ENCODE data around the gene GRID2.

Gene GRID2

GRCh38 chr4:93718233-93718632 lies 1414.5 kb downstream of the GRID2 start:
- no peak for DNase-seq

- DNase-seq, result no peak
These were observed 1415.8 kb downstream of the GRID2 start for GRCh38 chr4:93719552-93719951.

DNA sequence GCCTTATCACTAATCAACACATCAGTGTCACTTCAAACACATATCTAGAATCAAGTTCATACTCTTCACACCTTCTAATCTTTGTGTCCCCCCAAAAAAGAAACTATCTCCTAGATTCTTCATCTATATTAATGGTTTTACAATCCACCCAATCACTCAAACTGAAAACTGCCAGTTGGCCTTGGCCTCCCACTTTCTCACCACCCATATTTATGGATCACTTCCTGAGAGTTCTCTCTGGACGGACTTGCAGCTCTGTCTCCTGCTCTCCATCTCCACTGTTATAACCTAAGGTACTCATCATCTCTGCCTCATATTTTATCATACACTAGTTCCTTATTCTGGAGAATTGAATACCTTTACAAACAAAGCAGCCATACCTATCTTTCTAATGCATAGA lies 1418.7 kb downstream of the GRID2 start:
- DNase-seq, result no peak

DNA sequence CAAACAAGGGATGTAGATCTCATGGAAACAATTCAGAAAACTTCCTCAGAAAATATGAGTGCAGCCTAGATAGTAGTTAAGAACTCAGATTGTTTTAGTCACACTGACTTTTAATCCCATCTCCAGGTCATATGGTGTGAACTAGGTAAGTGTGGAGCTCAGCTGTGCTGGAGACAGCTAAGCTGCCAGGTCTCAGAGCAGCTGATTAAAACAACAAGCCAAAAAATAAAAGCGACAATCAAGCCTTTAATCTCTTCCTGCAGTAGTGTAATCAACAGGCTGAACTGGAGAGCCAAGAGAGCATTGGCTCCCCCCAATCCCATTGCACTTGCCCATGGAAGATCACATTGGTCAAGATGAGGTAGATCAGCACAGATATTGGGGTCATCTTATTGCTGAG lies 1426.5 kb downstream of the GRID2 start:
- DNase-seq, result no peak

DNA sequence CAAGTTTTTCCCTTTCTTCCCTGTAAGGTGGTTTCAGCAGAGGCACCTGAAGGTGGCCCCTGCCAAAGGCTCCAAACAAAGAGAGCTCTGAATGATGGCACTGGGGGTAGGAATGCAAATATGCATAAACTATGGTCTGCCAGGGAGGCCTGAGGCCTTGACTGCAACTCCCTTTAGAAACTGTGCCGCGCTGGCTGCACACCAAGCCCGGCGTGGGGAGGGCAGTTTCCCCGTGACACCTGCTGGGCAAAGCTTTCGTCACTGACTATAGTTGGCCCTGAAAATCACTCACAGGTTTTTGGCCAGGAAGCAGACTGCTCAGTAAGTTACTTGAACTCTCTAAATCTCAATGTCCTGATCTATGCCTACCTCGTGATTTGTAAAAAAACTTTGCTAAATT lies 1427.0 kb downstream of the GRID2 start:
- DNase-seq, result no peak

- DNase-seq, result no peak
These were observed 1427.7 kb downstream of the GRID2 start for GRCh38 chr4:93731456-93731855.

DNA sequence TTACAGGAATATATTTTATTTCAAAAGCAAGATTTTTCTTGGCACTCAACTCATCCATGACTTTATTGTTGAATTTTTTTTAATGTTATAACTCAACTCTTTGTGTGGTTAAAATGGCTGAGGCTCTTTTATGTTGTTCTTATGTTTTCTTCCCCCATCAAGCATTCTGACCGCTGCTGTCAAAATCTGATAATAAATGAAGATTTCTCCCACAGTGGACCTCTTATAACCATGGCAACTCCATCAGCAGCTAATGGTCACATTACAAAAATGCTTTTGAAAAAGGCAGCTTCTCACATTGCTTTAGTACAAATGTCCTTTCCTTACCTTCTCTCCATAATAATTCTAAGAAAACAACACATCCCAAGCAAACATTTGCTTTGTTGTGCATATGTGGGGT lies 1428.7 kb downstream of the GRID2 start:
- no peak for DNase-seq

- DNase-seq, result no peak
These were observed 1437.1 kb downstream of the GRID2 start for GRCh38 chr4:93740890-93741289.

- DNase-seq, result no peak
These were observed 1439.3 kb downstream of the GRID2 start for GRCh38 chr4:93743022-93743421.

- DNase-seq, result no peak
These were observed 1439.9 kb downstream of the GRID2 start for GRCh38 chr4:93743635-93744034.

- no peak for DNase-seq
These were observed 1441.2 kb downstream of the GRID2 start for GRCh38 chr4:93744961-93745360.

GRCh38 chr4:93746031-93746430 lies 1442.3 kb downstream of the GRID2 start:
- DNase-seq, result no peak

- DNase-seq, result no peak
These were observed 1443.5 kb downstream of the GRID2 start for GRCh38 chr4:93747220-93747619.

- no peak for DNase-seq
These were observed 1444.9 kb downstream of the GRID2 start for GRCh38 chr4:93748373-93749291.

DNA sequence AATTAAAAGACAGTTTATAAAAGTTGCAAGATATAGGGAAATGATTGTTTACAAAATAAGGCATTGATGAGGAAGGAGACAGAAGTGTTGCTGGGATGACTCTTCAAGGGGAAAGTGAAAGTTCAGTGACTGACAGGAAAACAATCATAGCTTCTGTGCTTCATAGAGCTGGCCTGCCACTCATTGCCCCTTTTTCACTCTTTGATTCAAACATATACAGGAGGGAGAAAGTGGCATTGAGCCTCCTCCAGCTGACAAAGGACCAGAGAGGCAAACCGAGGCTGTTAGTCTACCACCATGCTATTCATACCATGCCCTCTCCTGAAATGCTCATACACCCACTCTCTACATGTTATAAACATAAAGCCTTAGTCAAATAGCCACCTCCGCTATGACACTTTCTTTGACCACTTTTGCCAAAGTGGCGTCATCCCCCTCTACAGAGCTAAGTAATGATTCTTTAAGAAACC lies 1445.6 kb downstream of the GRID2 start:
- DNase-seq, result no peak

DNA sequence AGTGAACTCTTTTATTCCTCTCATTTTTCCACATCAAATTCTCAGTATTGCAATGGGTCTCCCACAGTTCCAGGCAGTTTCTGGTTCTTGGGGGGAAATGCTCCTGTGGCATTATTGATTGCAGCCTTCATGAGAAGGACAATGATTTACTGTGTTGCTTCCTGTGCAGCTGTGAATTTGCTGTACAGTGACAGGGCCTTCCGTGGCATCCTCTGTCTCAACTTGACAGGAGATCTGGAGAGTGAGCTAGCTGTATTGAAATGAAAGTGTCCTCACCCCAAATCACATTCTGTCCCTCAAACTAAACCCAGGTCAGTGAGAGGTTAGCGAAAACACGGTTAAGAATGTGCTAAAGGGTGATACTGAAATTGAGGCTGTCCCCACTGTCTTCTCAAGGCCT lies 1447.6 kb downstream of the GRID2 start:
- DNase-seq, result no peak

DNA sequence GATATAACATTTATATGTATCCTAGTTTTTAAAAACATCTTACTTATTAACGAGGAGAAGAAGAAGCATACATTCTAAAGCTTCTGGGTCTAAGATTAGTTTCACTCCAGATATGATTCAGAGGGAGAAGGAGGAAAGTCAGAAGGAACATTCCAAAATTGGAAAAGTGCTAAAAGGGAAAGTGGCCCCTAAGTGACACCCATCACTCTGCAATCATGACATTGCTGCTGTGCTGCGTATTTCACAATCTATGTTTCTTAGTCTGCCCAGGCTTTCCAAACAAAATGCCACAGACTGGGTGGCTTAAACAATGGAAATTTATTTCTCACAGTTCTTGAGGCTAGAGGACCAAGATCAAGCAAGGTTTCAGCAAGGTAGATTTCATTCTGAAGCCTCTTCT lies 1452.3 kb downstream of the GRID2 start:
- DNase-seq, result no peak

- DNase-seq, result no peak
These were observed 1455.7 kb downstream of the GRID2 start for GRCh38 chr4:93759506-93759905.

DNA sequence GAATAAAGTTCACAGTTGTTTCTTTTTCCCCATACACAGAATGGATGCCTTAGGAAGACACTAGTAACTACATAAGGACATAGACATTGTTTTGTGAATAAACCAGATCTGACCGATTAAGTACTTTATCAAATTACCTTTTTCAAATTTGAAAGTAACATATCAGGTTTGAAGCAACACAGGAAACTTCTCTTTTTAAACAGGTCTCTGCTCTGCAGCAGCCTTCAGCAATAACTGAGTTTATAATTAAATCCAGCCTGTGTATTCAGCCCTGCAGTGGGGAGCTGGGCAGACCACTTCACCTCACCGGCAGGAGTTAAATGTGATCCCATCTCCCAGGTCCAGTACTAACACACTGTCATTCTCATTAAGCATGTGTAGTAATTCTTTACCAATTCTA lies 1456.5 kb downstream of the GRID2 start:
- no peak for DNase-seq

GRCh38 chr4:93761286-93761685 lies 1457.5 kb downstream of the GRID2 start:
- no peak for DNase-seq

DNA sequence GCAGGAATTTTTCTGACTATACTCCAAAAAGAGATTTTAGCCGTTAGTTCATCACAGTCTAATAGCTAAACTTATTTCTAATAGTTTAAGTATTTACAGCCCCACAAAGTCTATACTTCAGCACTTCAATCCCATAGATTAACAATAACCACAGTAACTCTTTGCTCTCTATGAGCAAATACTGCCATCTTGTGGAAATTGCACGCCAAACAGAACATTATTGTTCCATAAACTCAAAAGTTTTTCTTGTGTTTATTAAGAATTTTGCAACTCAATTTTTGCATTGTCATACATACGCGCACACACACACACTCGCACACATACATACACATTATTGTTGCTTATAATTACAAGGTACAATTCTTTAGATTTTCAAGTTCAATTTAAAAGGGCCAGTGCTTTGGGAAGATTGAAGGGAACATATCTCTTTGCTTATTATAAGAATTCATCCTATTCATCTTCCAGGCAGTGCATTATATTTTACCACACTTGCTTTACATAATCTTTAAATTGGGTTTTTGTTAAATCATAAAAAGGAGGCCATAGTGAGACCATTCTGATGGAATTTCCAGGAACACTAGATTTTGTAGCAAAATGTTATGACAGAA lies 1461.0 kb downstream of the GRID2 start:
- no peak for DNase-seq

DNA sequence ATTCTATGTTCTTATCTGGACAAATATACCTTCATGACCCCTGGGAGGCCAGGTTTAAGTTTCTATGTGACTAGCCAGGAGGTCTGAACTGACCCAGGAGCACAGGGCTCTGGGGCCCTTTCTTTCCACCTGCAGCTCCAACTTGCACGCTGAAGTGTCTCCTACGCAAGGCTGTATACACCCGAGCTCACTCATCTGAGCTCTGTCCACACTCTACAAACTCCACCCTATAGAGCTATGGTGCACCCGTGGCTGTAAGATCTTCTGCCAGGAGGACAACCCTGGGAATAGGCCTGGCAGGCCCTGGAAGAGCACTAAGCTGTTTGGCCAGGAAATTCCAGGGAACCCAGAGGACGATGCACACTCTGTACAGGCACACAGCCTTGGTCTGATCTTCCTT lies 1464.2 kb downstream of the GRID2 start:
- DNase-seq, result no peak

DNA sequence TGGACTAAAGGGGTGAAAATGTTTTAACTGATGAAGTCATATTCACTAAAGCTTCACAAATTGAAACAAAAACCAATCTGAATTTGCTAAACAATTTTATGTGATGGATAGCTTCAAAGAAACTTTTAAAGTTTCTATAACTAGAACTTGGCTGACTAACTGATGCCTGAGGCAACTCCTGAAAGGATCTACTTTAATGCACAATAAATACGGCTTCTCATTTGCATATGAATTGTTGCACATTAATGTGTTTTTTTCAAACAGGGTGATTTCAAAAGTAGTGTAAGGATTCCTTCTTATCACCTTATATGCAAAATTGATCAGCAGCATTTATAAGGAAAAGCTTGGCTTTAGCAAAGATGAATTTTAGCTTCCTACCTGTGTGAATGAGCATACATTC lies 1466.4 kb downstream of the GRID2 start:
- no peak for DNase-seq

DNA sequence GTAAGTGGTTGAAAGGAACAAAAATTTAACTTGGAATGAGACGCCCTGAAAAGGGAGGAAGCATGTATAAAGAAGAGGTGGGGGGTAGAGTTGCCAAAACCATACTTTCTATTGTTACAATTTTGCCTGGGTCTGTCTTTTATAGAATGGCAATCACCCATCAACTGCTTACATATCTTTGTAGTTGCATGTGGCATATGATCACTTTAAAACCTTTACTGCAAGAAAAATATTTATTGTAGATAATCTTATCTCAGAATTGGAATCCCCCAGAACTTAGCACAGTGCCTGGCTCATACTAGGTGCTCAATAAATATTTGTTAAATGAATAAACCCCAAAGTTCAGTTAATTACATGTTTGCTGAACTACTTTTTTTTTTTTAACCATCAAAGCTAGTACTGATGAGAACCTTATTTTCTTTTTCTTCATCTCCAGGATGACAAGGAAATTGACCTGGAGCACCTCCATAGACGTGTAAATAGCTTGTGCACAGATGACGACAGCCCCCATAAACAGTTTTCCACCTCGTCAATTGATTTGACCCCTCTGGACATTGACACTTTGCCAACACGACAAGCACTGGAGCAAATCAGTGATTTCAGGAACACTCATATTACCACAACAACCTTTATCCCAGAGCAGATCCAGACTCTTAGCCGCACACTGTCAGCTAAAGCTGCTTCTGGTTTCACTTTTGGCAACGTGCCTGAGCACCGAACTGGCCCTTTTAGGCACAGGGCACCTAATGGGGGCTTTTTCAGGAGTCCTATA lies 1468.1 kb downstream of the GRID2 start:
- DNase-seq, result no peak
